Duodenal mucosa (tissue), 2 donors: ENCODE measurements around the gene THAP3.

ENCODE experiments used
- H3K27ac ChIP-seq: one replicate; pipeline ENCODE4 v1.7.0; 2013; ENCODE audit warnings: low read depth, low read length
- H3K27me3 ChIP-seq, 2 donors: one replicate each; pipeline ENCODE4 v1.7.0; 2013; ENCODE audit warnings: low read length in 2 of 2, control low read depth in 1 of 2; ENCODE audit not compliant: insufficient read depth in 2 of 2, control insufficient read depth in 1 of 2
- H3K36me3 ChIP-seq, 2 donors: one replicate each; pipeline ENCODE4 v1.7.0; 2013; ENCODE audit warnings: low read length in 2 of 2, control low read depth in 1 of 2; ENCODE audit not compliant: insufficient read depth in 2 of 2, control insufficient read depth in 1 of 2
- H3K4me1 ChIP-seq, 2 donors: one replicate each; pipeline ENCODE4 v1.7.0; 2013; ENCODE audit warnings: low read length in 2 of 2, control low read depth in 1 of 2; ENCODE audit not compliant: insufficient read depth in 2 of 2, control insufficient read depth in 1 of 2
- H3K4me3 ChIP-seq, 2 donors: one replicate each; pipeline ENCODE4 v1.7.0; 2013; ENCODE audit warnings: low read length in 2 of 2, low read depth in 1 of 2
- H3K9ac ChIP-seq, 2 donors: one replicate each; pipeline ENCODE4 v1.7.0; 2013; ENCODE audit warnings: low read length in 2 of 2, low read depth in 1 of 2
- H3K9me3 ChIP-seq, 2 donors: one replicate each; pipeline ENCODE4 v1.7.0; 2013; ENCODE audit warnings: low read length in 2 of 2, control low read depth in 1 of 2; ENCODE audit not compliant: control insufficient read depth in 1 of 2

The THAP3 gene

DNA sequence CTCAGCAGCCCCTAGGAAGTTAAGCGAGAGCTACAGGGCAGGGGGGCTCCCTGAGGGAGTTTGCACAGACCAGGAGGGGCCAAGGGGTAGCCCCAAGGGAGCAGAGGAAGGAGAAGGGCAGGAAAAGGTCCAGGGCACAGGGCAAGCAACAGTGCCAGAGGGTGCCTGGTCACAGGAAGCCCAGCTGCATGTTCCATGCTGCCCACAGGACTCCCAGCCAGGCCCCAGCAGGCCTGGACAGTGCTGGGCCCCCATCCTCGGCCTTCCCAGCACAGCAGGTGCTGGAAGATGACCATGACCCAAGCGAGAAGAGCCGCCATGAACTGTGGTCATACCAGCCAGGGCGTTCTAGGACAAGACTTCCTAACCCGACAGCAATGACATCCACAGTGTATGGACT, 33.0 kb upstream of the THAP3 start:
- no peak overlapping the region for H3K27ac ChIP-seq
- peaks cover 47 to 88% of the 10 kb centered on the region in 2 donors for H3K36me3 ChIP-seq

DNA sequence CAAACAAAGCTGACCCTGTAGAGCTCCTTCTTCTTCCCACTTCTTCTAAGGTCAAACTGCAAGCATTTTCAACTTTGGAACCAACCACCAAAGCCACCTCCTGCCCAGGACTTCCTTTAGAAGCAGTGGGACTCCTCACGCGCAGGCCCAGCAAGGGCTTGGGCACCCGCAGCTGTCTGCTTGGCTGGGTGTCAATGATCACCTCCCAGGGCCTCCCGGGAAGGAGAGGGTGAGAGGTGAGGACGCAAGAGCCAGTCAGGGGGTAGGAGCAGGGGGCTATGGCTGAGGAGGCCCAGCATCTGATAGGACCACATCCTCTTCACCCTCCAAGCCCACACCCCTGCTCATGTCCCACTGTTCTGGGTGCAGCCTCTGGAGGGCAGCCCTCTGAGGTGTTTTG, 32.2 kb upstream of the THAP3 start:
- H3K4me3 ChIP-seq = no peak overlapping the region
- H3K9ac ChIP-seq = no peak overlapping the region
- H3K4me1 ChIP-seq = peaks cover 9 to 11% of the 10 kb centered on the region in 2 donors
- H3K9me3 ChIP-seq = no peaks in the 10 kb centered on the region
- H3K36me3 ChIP-seq = peaks cover 54 to 90% of the 10 kb centered on the region in 2 donors
- no peak overlapping the region for H3K27ac ChIP-seq
- no peaks in the 10 kb centered on the region for H3K27me3 ChIP-seq

More for the DNA sequence above, 33.0 kb upstream of the THAP3 start:
- Histone ChIP-seq H3K9ac (no peak overlapping the region), H3K9me3 (no peaks in the 10 kb centered on the region), H3K4me1 (peaks cover 10 to 12% of the 10 kb centered on the region in 2 donors), H3K4me3 (no peak overlapping the region), H3K27me3 (no peaks in the 10 kb centered on the region)

DNA sequence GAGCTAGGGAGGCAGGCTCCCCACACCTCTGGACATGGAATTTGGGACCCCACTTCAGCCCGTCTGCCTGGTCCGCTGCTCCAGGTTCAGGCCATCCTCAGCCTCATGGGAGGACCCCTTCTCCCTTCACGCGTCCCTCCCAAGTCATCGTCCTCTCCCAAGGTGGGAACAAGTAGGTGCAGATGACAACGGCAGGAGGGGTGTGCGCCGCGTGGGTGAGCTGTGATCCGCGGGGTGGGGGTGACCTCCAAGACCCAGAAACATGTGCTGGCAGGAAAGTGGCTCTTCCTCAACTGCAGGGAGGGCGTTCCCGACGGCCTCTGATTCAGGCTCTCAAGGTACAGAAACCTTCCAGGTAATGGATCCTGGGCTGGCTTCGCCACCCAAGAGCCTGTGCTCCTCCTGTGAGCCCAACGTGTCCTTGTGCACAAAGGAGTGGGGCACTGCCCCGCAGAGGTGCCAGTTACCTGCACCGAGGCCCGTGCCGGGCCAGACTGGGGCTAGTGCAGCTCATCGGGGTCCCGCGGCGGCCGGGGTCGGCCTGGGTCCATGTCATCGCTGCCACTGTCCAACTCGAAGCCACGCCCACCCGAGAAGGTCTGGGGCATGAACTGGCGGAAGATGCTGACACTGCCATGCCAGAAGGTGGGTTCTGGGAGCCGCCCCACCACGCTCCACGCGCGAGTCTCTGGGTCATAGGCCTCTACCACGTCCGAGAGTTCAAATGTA, 31.6 kb upstream of the THAP3 start:
- Histone ChIP-seq H3K4me1 (peaks cover 3 to 8% of the 10 kb centered on the region in 2 donors), H3K9me3 (no peaks in the 10 kb centered on the region), H3K27me3 (no peaks in the 10 kb centered on the region), H3K36me3 (peaks cover 58 to 90% of the 10 kb centered on the region in 2 donors), H3K9ac (no peak overlapping the region), H3K4me3 (no peak overlapping the region), H3K27ac (no peak overlapping the region)

DNA sequence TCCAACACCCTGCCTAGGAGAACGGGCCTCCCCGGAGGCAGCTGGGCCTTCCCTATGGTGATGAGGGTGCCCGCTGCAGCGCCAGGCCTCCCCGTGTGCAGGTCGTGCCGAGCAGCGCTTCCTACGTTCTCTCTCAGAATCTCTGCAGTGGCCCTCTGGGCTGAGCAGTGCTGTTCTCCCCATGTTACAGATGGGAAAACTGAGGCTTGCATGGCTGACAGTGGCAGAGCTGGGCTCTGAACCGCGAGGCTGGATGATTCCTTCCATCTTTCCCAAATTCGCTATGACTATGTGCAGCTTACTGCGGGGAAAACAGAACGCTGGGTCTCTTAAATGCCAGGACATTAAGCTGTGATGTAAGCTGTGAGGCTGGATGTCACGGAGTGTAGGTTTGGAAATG, 30.9 kb upstream of the THAP3 start:
- Histone ChIP-seq H3K36me3 (peaks cover 51 to 87% of the 10 kb centered on the region in 2 donors), H3K9me3 (no peaks in the 10 kb centered on the region), H3K4me1 (peaks cover 3 to 4% of the 10 kb centered on the region in 2 donors), H3K9ac (no peak overlapping the region), H3K27ac (no peak overlapping the region), H3K27me3 (no peaks in the 10 kb centered on the region), H3K4me3 (no peak overlapping the region)

DNA sequence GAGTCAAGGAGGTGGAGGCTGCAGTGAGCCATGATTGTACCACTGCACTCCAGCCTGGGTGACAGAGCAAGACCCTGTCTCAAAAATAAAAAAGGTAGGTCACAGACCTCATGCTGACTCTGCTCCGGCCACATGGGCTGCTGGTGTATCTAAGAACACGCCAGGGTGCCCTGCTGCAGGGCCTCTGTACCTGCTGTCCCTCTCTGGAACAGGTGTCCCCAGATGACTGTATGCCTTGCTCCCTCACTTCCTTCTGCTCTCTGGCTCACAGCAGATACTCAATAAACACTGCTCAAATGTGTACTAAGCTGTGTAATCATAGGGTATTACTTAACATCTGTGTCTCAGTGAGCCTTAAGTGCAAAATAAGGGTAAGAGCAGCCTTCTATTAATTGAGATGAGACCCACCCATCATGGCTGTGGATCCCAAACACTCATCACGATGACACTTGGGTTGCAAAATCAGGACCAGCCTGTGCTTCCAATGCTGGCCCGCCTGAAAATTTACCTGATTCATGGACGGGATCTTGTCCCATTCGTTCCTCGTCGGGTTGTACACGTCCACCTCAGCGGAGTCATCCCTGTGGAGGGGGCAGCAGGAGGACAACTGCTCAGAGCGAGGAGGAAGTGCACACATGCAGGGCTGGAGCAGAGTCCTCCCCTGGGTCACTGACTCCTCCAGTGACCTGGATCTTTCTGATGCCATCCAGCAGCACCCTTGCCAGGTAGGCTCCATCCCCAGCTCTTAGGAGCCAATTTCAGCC, 29.5 kb upstream of the THAP3 start:
- peaks cover 40 to 81% of the 10 kb centered on the region in 2 donors for H3K36me3 ChIP-seq
- no peak overlapping the region for H3K27ac ChIP-seq
- H3K4me1 ChIP-seq = peaks cover 9 to 18% of the 10 kb centered on the region in 2 donors
- H3K9ac ChIP-seq = no peak overlapping the region
- H3K27me3 ChIP-seq = no peaks in the 10 kb centered on the region
- H3K9me3 ChIP-seq = no peaks in the 10 kb centered on the region
- no peak overlapping the region for H3K4me3 ChIP-seq

DNA sequence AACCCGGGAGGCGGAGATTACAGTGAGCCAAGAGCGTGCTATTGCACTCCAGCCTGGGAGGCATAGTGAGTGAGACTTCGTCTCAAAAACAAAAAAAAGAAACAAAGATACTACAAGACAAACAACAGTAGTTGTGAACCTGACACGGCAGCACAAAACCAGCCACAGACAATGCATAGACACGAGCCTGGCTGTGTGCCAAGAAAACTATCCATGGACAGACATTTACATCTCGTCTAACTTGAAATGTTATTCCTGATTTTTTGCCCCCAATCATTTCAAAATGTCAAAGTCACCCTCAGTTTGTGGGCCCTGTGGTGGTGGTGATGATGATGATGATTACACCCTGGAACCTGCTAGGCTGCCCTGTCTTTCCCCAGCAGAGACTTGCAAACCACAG, 28.3 kb upstream of the THAP3 start:
- Histone ChIP-seq H3K4me3 (no peak overlapping the region), H3K36me3 (peaks cover 36 to 75% of the 10 kb centered on the region in 2 donors), H3K9ac (no peak overlapping the region), H3K4me1 (peaks cover 9 to 21% of the 10 kb centered on the region in 2 donors), H3K9me3 (no peaks in the 10 kb centered on the region), H3K27ac (no peak overlapping the region), H3K27me3 (no peaks in the 10 kb centered on the region)

DNA sequence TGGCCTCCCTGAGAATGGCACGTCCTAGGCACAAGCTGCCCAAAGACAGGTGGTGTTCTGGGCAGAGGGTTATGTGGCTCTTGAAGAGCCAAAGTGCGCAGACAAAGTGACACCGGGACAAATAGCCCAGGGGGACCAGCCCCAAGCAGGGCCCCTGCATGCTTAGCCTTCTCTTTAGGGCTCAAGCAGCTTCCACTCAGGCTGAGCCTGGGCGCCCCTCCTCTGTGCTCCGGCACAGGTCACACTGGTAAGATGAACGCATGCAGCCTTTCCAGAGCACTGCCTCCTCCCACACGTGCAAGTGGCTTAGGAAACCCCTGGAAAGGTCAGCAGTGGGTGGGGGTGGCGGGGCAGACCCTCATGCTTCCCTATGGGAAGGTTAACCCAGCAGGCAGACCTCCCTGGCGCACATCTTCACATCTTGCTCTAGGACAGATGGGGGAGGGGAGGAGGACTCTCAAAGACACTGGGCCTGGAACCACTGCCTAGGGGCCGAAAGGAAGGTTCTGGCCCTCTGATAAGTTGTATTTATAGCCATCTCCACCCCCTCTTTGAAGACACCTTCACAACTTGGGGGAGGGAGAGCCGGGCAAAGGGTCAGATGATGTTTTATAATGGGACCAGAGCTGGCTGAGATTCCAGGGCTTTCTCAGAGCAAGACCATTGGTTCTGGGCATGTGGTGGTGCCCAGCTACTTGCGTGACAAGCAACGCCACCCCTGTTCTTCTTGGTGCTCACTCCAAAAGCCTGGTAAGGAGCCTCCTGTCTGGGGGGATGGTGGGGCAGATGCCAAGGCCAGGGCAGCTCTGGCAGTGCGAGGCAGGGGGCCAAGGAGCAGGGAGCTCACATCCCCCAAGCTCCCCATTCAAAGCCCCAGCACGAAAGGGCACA, 27.5 kb upstream of the THAP3 start:
- peaks cover 9 to 24% of the 10 kb centered on the region in 2 donors for H3K4me1 ChIP-seq

DNA sequence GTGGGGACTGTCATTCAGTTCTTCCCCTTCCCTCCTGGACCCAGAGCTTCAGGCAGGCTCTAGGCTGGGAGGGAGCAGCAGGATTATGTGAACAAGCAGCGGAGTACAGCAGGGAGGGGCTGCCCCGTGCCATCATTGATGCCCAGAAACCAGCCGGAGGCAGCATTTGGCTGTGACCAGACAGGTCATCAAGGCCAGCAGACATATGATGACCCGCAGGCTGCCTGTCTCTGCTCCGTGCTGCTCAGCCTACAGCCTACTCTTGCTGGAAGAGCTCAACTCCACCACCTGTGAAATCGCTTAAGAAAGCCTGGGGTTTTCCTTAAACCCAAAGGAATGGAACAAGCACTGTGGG, 26.9 kb upstream of the THAP3 start:
- H3K9me3 ChIP-seq = no peaks in the 10 kb centered on the region
- H3K9ac ChIP-seq = no peak overlapping the region
- H3K4me1 ChIP-seq = peaks cover 9 to 24% of the 10 kb centered on the region in 2 donors
- H3K36me3 ChIP-seq = peaks cover 35 to 62% of the 10 kb centered on the region in 2 donors
- no peak overlapping the region for H3K4me3 ChIP-seq
- H3K27me3 ChIP-seq = no peaks in the 10 kb centered on the region
- H3K27ac ChIP-seq = no peak overlapping the region

More for the DNA sequence above, 27.5 kb upstream of the THAP3 start:
- no peak overlapping the region for H3K4me3 ChIP-seq
- no peaks in the 10 kb centered on the region for H3K27me3 ChIP-seq
- no peak overlapping the region for H3K27ac ChIP-seq
- no peak overlapping the region for H3K9ac ChIP-seq
- no peaks in the 10 kb centered on the region for H3K9me3 ChIP-seq
- peaks cover 36 to 68% of the 10 kb centered on the region in 2 donors for H3K36me3 ChIP-seq

DNA sequence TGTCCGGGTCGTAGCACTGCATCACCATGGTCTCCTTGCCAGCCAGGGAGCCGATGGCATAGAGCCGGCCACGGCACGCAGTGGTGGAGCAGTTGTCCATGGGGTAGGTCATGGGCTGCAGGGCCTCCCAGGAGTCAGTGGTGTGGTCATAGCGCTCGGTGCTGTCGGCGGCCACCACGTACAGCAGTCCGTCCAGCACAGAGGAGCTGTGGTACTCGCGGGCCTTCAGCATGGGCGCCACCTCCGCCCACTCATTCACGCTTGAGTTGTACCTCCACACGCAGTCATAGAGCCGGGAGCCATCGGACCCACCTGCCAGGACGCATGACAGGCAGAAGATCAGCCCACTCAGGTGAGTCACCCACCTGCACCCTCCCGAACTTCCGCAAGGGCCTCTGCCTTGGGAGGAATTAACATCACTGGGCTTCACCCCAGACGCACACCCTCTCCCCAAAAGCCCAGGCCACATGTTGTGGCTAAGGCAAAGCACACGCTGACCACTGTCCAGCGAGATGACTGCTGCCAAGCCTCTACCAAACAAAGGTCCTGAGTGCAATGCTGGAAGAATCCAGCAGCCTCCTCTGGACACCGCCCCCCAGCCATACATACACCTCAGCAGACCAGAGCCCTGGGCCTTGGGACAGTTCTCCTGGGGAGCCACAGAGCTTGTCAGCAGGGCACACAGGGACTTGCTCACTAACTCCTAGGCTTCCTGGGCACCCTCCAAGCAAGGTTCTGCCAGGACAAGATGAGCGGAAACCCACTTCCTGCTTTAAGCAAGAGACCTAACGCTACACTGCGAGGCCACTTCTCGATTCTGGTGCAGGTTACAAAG, 25.3 kb upstream of the THAP3 start:
- H3K27ac ChIP-seq = no peak overlapping the region
- peak overlapping the region; percentile 51 to 95 for H3K4me3 ChIP-seq
- H3K9ac ChIP-seq = peak overlapping the region in 1 of 2 donors; percentile 25
- H3K27me3 ChIP-seq = no peaks in the 10 kb centered on the region
- H3K9me3 ChIP-seq = no peaks in the 10 kb centered on the region
- H3K4me1 ChIP-seq = peaks cover 19 to 34% of the 10 kb centered on the region in 2 donors
- H3K36me3 ChIP-seq = peaks cover 25 to 46% of the 10 kb centered on the region in 2 donors
